Neural cell (in vitro differentiated cells): ENCODE data around the gene SPDYE4. TPM values are rescaled to one million over a fixed set of nuclear protein-coding genes. Genes with fewer than 3 reads are reported as not detected.

ENCODE experiments used
- H2AFZ ChIP-seq: fragments of 200-600, 300-800 bp; sonication (generic), shearing (Covaris generic); 2 replicates; pipeline ENCODE4 v1.6.0; 2014; ENCODE audit warnings: low read depth, mild to moderate bottlenecking, antibody characterized with exemption, low read length, moderate library complexity
- H3F3A ChIP-seq: fragments of 200-600 bp; shearing (Covaris generic); 2 replicates; pipeline ENCODE4 v1.6.1; 2016; ENCODE audit warnings: mild to moderate bottlenecking, moderate library complexity, mixed read lengths, antibody characterized with exemption, low read length; ENCODE audit not compliant: insufficient read depth, poor library complexity, severe bottlenecking
- H3K27ac ChIP-seq: fragments of 200-600, 300-800 bp; sonication (generic), shearing (Covaris generic); 2 replicates; pipeline ENCODE4 v1.5.1; 2014; ENCODE audit warnings: mild to moderate bottlenecking, low read length, moderate library complexity
- H3K27me3 ChIP-seq: fragments of 300-800, 200-600 bp; sonication (generic), shearing (Covaris generic); 2 replicates; pipeline ENCODE4 v1.6.0; 2014; ENCODE audit warnings: mild to moderate bottlenecking, low read depth, low read length, moderate library complexity; ENCODE audit not compliant: insufficient read depth
- H3K36me3 ChIP-seq: fragments of 300-800, 200-600 bp; sonication (generic), shearing (Covaris generic); 2 replicates; pipeline ENCODE4 v1.5.1; 2014; ENCODE audit warnings: mild to moderate bottlenecking, antibody characterized with exemption, low read length, moderate library complexity; ENCODE audit not compliant: insufficient read depth
- H3K4me2 ChIP-seq: fragments of 300-800, 200-600 bp; sonication (generic), shearing (Covaris generic); 2 replicates; pipeline ENCODE4 v1.6.0; 2014; ENCODE audit warnings: mild to moderate bottlenecking, low read length
- H3K4me3 ChIP-seq: fragments of 300-800, 200-600 bp; sonication (generic), shearing (Covaris generic); 2 replicates; pipeline ENCODE4 v1.5.1; 2014; ENCODE audit warnings: mild to moderate bottlenecking, low read length, moderate library complexity
- H3K79me2 ChIP-seq: fragments of 200-600 bp; shearing (Covaris generic); replicated peaks from 2 replicates; pipeline ENCODE4 v1.6.0; 2014; ENCODE audit warnings: mild to moderate bottlenecking, low read length, moderate library complexity; ENCODE audit not compliant: insufficient read depth
- H3K9ac ChIP-seq: fragments of 300-800, 200-600 bp; sonication (generic), shearing (Covaris generic); 2 replicates; pipeline ENCODE4 v1.6.1; 2016; ENCODE audit warnings: mild to moderate bottlenecking, low read length, mixed read lengths
- H3K9me2 ChIP-seq: fragments of 200-600 bp; shearing (Covaris generic); 2 replicates; pipeline ENCODE4 v1.6.1; 2016; ENCODE audit warnings: mild to moderate bottlenecking, low read length, mixed read lengths; ENCODE audit not compliant: insufficient read depth
- H3K9me3 ChIP-seq: fragments of 200-600, 300-800 bp; sonication (generic), shearing (Covaris generic); 2 replicates; pipeline ENCODE4 v1.6.1; 2016; ENCODE audit warnings: mild to moderate bottlenecking, mixed run types, low read length, moderate library complexity, mixed read lengths
- H4K20me1 ChIP-seq: fragments of 200-600 bp; shearing (Covaris generic); 2 replicates; pipeline ENCODE4 v1.6.1; 2016; ENCODE audit warnings: mild to moderate bottlenecking, mixed run types; ENCODE audit not compliant: insufficient read depth
- EP300 ChIP-seq: fragments of 450-650 bp; conservative IDR thresholded peaks from 2 replicates; pipeline ENCODE4 v1.6.1; 2014; ENCODE audit warnings: antibody characterized with exemption, mild to moderate bottlenecking, moderate library complexity; ENCODE audit not compliant: poor library complexity, severe bottlenecking
- EZH2 ChIP-seq: fragments of 200-600, 300-800 bp; shearing (Covaris generic), sonication (generic); IDR thresholded peaks from 2 replicates; pipeline ENCODE4 v1.6.1; 2014; ENCODE audit warnings: antibody characterized with exemption, low read length, borderline replicate concordance, mild to moderate bottlenecking; ENCODE audit not compliant: insufficient read depth, poor library complexity, severe bottlenecking
- MXI1 ChIP-seq: fragments of 450-650 bp; conservative IDR thresholded peaks from 2 replicates; pipeline ENCODE4 v1.6.1; 2014; ENCODE audit warnings: antibody characterized with exemption, mild to moderate bottlenecking; ENCODE audit not compliant: poor library complexity, severe bottlenecking
- POLR2AphosphoS5 ChIP-seq: IDR thresholded peaks from 2 replicates; pipeline ENCODE4 v1.6.1; 2012
- RAD21 ChIP-seq: fragments of 450-650 bp; conservative IDR thresholded peaks from 2 replicates; pipeline ENCODE4 v1.6.1; 2014; ENCODE audit warnings: antibody characterized with exemption, mild to moderate bottlenecking, moderate library complexity
- SMC3 ChIP-seq: fragments of 450-650 bp; conservative IDR thresholded peaks from 2 replicates; pipeline ENCODE4 v1.6.1; 2014; ENCODE audit warnings: antibody characterized with exemption, mild to moderate bottlenecking, moderate library complexity; ENCODE audit not compliant: poor library complexity
- TAF1 ChIP-seq: IDR thresholded peaks from 2 replicates; pipeline ENCODE4 v1.6.1; 2012; ENCODE audit warnings: low read depth
- polyA plus RNA-seq: library from polyadenylated mRNA; depleted of rRNA; stranded (reverse); fragments of >200 nt; gene quantifications from 2 replicates; pipeline ENCODE4 v1.2.3, GENCODE V29; 2014
- TF ChIP-seq, protein P1 (sequence below): fragments of 450-650 bp; IDR thresholded peaks from 2 replicates; pipeline ENCODE4 v1.5.1; 2014; ENCODE audit warnings: antibody characterized with exemption, mild to moderate bottlenecking, moderate library complexity; ENCODE audit not compliant: poor library complexity, severe bottlenecking
- TF ChIP-seq, protein P2 (sequence below): IDR thresholded peaks from 2 replicates; pipeline ENCODE4 v1.6.1; 2012; ENCODE audit warnings: borderline replicate concordance

Gene SPDYE4
- polyA plus RNA-seq, 1 donor from 2014 or later = not detected

DNA sequence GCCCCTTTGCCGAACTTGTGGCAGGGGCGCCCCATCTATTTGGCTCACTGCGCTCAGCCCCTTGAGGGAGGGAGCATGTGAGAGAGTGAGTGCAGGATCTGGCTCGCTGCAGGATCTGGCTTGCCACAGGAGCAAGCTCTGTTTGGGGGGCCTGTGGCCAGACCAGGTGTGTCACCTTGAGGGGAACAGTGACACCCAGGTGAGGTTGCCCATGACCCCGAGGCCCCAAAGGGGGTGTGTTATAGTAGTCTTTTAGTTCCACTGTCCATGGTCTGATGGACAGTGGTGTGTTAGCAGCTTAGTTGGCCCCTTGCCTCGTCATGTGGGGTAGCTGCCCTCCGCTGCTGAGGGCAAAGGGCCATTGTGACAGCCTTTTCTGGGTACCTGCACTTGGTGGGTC is 55.3 kb downstream of the SPDYE4 start (continued):
- TF ChIP-seq EZH2 = no peak

DNA sequence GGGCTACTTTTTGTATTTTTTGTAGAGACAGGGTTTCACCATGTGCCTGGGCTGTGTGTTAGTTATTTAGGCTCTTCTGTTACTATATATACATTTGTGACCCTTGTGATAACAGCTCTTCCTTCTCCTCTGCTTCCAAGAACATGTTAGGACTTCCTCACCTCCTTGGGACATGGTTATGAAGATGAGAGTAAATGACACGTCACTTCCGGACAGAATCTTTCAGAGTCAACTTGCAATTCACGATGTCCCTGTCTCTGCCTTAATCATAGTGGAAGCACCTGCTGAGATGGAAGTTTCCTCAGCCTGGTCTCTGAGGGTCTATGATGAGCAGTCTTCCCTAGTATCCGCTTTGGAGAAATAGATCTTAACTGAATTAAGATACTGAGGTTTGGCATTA is 56.6 kb downstream of the SPDYE4 start:
- H2AFZ ChIP-seq = no peak overlapping the region
- no peaks in the 10 kb centered on the region for H3K9me3 ChIP-seq
- H3K4me2 ChIP-seq = no peak overlapping the region
- TF ChIP-seq, protein P1, sequence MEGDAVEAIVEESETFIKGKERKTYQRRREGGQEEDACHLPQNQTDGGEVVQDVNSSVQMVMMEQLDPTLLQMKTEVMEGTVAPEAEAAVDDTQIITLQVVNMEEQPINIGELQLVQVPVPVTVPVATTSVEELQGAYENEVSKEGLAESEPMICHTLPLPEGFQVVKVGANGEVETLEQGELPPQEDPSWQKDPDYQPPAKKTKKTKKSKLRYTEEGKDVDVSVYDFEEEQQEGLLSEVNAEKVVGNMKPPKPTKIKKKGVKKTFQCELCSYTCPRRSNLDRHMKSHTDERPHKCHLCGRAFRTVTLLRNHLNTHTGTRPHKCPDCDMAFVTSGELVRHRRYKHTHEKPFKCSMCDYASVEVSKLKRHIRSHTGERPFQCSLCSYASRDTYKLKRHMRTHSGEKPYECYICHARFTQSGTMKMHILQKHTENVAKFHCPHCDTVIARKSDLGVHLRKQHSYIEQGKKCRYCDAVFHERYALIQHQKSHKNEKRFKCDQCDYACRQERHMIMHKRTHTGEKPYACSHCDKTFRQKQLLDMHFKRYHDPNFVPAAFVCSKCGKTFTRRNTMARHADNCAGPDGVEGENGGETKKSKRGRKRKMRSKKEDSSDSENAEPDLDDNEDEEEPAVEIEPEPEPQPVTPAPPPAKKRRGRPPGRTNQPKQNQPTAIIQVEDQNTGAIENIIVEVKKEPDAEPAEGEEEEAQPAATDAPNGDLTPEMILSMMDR = no peak
- TF ChIP-seq EZH2 (no peak), RAD21 (no peak), POLR2AphosphoS5 (no peak), TAF1 (no peak), SMC3 (no peak), EP300 (no peak)
- TF ChIP-seq, protein P2, sequence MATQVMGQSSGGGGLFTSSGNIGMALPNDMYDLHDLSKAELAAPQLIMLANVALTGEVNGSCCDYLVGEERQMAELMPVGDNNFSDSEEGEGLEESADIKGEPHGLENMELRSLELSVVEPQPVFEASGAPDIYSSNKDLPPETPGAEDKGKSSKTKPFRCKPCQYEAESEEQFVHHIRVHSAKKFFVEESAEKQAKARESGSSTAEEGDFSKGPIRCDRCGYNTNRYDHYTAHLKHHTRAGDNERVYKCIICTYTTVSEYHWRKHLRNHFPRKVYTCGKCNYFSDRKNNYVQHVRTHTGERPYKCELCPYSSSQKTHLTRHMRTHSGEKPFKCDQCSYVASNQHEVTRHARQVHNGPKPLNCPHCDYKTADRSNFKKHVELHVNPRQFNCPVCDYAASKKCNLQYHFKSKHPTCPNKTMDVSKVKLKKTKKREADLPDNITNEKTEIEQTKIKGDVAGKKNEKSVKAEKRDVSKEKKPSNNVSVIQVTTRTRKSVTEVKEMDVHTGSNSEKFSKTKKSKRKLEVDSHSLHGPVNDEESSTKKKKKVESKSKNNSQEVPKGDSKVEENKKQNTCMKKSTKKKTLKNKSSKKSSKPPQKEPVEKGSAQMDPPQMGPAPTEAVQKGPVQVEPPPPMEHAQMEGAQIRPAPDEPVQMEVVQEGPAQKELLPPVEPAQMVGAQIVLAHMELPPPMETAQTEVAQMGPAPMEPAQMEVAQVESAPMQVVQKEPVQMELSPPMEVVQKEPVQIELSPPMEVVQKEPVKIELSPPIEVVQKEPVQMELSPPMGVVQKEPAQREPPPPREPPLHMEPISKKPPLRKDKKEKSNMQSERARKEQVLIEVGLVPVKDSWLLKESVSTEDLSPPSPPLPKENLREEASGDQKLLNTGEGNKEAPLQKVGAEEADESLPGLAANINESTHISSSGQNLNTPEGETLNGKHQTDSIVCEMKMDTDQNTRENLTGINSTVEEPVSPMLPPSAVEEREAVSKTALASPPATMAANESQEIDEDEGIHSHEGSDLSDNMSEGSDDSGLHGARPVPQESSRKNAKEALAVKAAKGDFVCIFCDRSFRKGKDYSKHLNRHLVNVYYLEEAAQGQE = no peak
- no peak overlapping the region for H3K4me3 ChIP-seq
- H3K9ac ChIP-seq = no peak overlapping the region
- no peaks in the 10 kb centered on the region for H3F3A ChIP-seq
- no peaks in the 10 kb centered on the region for H3K36me3 ChIP-seq
- no peaks in the 10 kb centered on the region for H3K27me3 ChIP-seq
- H4K20me1 ChIP-seq = no peaks in the 10 kb centered on the region
- H3K27ac ChIP-seq = no peak overlapping the region
- no peaks in the 10 kb centered on the region for H3K79me2 ChIP-seq
- no peaks in the 10 kb centered on the region for H3K9me2 ChIP-seq

DNA sequence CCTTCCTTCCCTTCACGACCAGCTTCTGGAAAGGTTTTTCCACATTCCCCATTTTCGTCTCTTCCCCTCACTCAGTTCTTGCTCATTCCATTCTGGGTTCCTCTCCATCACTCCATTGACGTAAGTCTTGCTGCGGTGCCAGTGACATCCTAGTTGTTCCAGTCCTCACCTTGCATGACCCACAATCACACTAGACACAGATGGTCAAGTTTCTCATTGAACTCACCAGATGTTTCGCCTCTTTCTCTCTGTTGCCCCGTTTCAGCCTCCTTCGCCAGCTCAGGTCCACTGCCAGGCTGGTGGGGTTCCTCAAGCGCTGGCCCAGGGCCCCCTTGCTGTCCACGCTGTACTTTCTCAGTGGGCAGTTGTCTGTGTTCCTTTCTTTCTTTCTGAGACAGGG is 57.1 kb downstream of the SPDYE4 start:
- Histone ChIP-seq H3K27me3 (no peaks in the 10 kb centered on the region), H3K36me3 (no peaks in the 10 kb centered on the region), H3K9ac (no peak overlapping the region), H3F3A (no peaks in the 10 kb centered on the region), H3K4me3 (no peak overlapping the region), H3K27ac (no peak overlapping the region), H3K9me3 (no peaks in the 10 kb centered on the region), H3K79me2 (no peaks in the 10 kb centered on the region), H4K20me1 (no peaks in the 10 kb centered on the region), H3K4me2 (no peak overlapping the region), H2AFZ (no peak overlapping the region), H3K9me2 (no peaks in the 10 kb centered on the region)
- TF ChIP-seq SMC3 (no peak), RAD21 (no peak), MXI1 (no peak), EZH2 (no peak), EP300 (no peak)
- TF ChIP-seq, protein P1 = no peak

Other genes with a start within 250 kb of the SPDYE4 start
- 61.1 and 79.2 TPM in 2 replicates for gene MYH10, start 127.8 kb downstream of the SPDYE4 start, polyA plus RNA-seq
- not detected in 2 replicates for gene CCDC42, start 13.7 kb downstream of the SPDYE4 start, polyA plus RNA-seq
- not detected in 2 replicates for gene MFSD6L, start 40.8 kb upstream of the SPDYE4 start, polyA plus RNA-seq
- not detected in 2 replicates for gene PIK3R6, start 109.1 kb upstream of the SPDYE4 start, polyA plus RNA-seq
- not detected in 2 replicates for gene PIK3R5, start 207.2 kb upstream of the SPDYE4 start, polyA plus RNA-seq